Pancreas (tissue), 10 donors: ENCODE results near the gene SHKBP1. TPM values are rescaled to one million over a fixed set of nuclear protein-coding genes. Genes with fewer than 3 reads are reported as not detected.

Experiments
- ATAC-seq, 4 donors: fragments of 200-7000 bp; cut with Tn5 transposase; one replicate each; pipeline versions ENCODE4 v1.8.0 to v1.9.1; 2020; ENCODE audit warnings: mild to moderate bottlenecking in 4 of 4, moderate library complexity in 4 of 4
- DNase-seq, 6 donors: peaks; one replicate each; pipeline ENCODE4 v3.0.0-alpha.2; 2020
- FAIRE-seq: peaks from 2 replicates; lab custom pipeline; 2012; peaks lifted over from hg19 to GRCh38; lab: Jason Lieb, UNC
- H3K27ac ChIP-seq, 4 donors: fragments of 200-600 bp; sonication (generic); 1 replicate in 3 of 4; 2 replicates in 1 of 4; pipeline versions ENCODE4 v1.5.0 to v1.8.0; 2020
- H3K27me3 ChIP-seq, 4 donors: fragments of 200-600 bp; one replicate each; pipeline ENCODE4 v1.8.0; 2021
- H3K36me3 ChIP-seq, 3 donors: fragments of 200-600 bp; sonication (generic) in 1 of 3; one replicate each; pipeline versions ENCODE4 v1.5.0 to v1.8.0; 2020 to 2021
- H3K4me1 ChIP-seq, 3 donors: fragments of 200-600 bp; one replicate each; pipeline ENCODE4 v1.8.0; 2021
- H3K4me3 ChIP-seq, 4 donors: fragments of 200-600 bp; sonication (generic) in 2 of 4; one replicate each; pipeline versions ENCODE4 v1.5.0 to v1.8.0; 2020 to 2021
- H3K9me3 ChIP-seq, 4 donors: fragments of 200-600 bp; one replicate each; pipeline ENCODE4 v1.8.0; 2021
- CTCF ChIP-seq, 4 donors: fragments of 200-600 bp; sonication (generic) in 3 of 4; IDR thresholded peaks; one replicate each; pipeline versions ENCODE4 v1.5.0 to v1.8.0; 2021; ENCODE audit warnings: antibody characterized with exemption in 4 of 4
- WGBS, 2 donors: extraction: QIAGEN DNeasy Blood & Tissue Kit; methylation state at CpG; one replicate each; pipeline ENCODE4 v1.1.7; 2013; 5-methylcytosine and 5-hydroxymethylcytosine counted together
- intact Hi-C, 3 donors: fragments of 100-400 bp; cut with DNase I; formaldehyde crosslinking; loops; one replicate each; pipeline versions ENCODE4 v1.11.1 to v1.14.2; 2022
- polyA plus RNA-seq, 2 donors: library from polyadenylated mRNA; stranded (reverse); fragments of 200-250 nt; gene quantifications; one replicate each; pipeline ENCODE4 v1.2.3, GENCODE V29; 2013
- total RNA-seq, 6 donors: library from RNA; stranded (reverse); fragmentation: NEBNext Ultra II Directional in 4 of 6; extraction: Animal tissue kit (Norgen Biotek cat#: 25700) in 4 of 6; gene quantifications; one replicate each; pipeline versions ENCODE4 v1.2.1 to v1.2.4, GENCODE V29; 2021 to 2023
- donor health status: healthy with polysubstance abuse.
- donor health status: DM: no; HTN: no; CAD: no; lungs with moderate emphysema.
- donor health status: DM: no; HTN: no; CAD: no.
- donor health status: control.
- donor health status: control.
- donor health status: Bipolar disorder and iron deficiency.
- donor health status: DM: yes; HTN: yes; CAD: no.
- donor health status: DM: no; HTN: no; CAD: no.
- donor health status: DM: no; HTN: no; CAD: no.
- donor health status: DM: yes; HTN: yes; CAD: no.

The SHKBP1 gene
- total and polyA plus RNA-seq, 8 donors: 18.2 to 86.2 (median 23.8) TPM

GRCh38 chr19:40639638-40639982 lies 62.9 kb downstream of the SHKBP1 start:
- H3K36me3 ChIP-seq: no peaks in the 10 kb centered on the region
- intact Hi-C loops: loop anchor here in 1 of 3 donors (10.0 kb wide), 2 partner anchors 335 to 495 kb away; no protein-coding TSS in a partner anchor
- H3K9me3 ChIP-seq: no peaks in the 10 kb centered on the region
- no peak overlapping the region for H3K4me3 ChIP-seq
- no peak for FAIRE-seq
- TF ChIP-seq CTCF (IDR thresholded peaks at IDR 0.05): no peak
- no peak for DNase-seq
- H3K27me3 ChIP-seq: no peaks in the 10 kb centered on the region
- H3K4me1 ChIP-seq: no peaks in the 10 kb centered on the region
- 65 to 73% methylated on average over 6 of the region's 6 CpGs for WGBS, 2 donors
- ATAC-seq: no peak
- H3K27ac ChIP-seq: no peak overlapping the region

GRCh38 chr19:40640744-40641143 lies 64.1 kb downstream of the SHKBP1 start:
- H3K4me1 ChIP-seq: no peaks in the 10 kb centered on the region
- no peak overlapping the region for H3K4me3 ChIP-seq
- DNase-seq: no peak
- FAIRE-seq: no peak
- intact Hi-C loops: no loop called here
- no peaks in the 10 kb centered on the region for H3K36me3 ChIP-seq
- peak in 1 of 4 donors; percentile 14 for ATAC-seq
- 33 to 47% methylated on average over 5 of the region's 5 CpGs for WGBS, 2 donors
- no peaks in the 10 kb centered on the region for H3K27me3 ChIP-seq
- no peak for TF ChIP-seq CTCF (IDR thresholded peaks at IDR 0.05)
- no peak overlapping the region for H3K27ac ChIP-seq
- H3K9me3 ChIP-seq: no peaks in the 10 kb centered on the region

Other genes starting within 250 kb of the SHKBP1 start
- gene C19orf47, start 228.5 kb upstream of the SHKBP1 start, total RNA-seq: 1 to 10 TPM; 3.7 to 6.2 (median 5.4) TPM
- 10 to 100 TPM in 1 of 2 donors, 1 to 10 TPM in 1; 8.7 to 10.0 TPM for gene C19orf47, start 228.5 kb upstream of the SHKBP1 start, polyA plus RNA-seq
- gene PLD3, start 228.2 kb upstream of the SHKBP1 start, total RNA-seq: 100 to 1,000 TPM in 3 of 6 donors, 10 to 100 TPM in 3; 87.5 to 123 (median 101) TPM
- 100 to 1,000 TPM; 157 to 208 TPM for gene PLD3, start 228.2 kb upstream of the SHKBP1 start, polyA plus RNA-seq
- under 1 TPM in 3 of 6 donors, not detected in 3; 0.06 to 0.14 (median 0.09) TPM for gene HIPK4, start 186.7 kb upstream of the SHKBP1 start, total RNA-seq
- under 1 TPM; 0.05 to 0.08 TPM for gene HIPK4, start 186.7 kb upstream of the SHKBP1 start, polyA plus RNA-seq
- 1 to 10 TPM; 1.4 to 3.2 (median 2.3) TPM for gene PRX, start 163.5 kb upstream of the SHKBP1 start, total RNA-seq
- gene PRX, start 163.5 kb upstream of the SHKBP1 start, polyA plus RNA-seq: 1 to 10 TPM; 3.2 to 3.7 TPM
- gene SERTAD1, start 150.9 kb upstream of the SHKBP1 start, total RNA-seq: 1 to 10 TPM; 2.6 to 5.4 (median 3.9) TPM
- 10 to 100 TPM in 1 of 2 donors, 1 to 10 TPM in 1; 6.4 to 11.9 TPM for gene SERTAD1, start 150.9 kb upstream of the SHKBP1 start, polyA plus RNA-seq
- gene SERTAD3, start 132.5 kb upstream of the SHKBP1 start, total RNA-seq: 10 to 100 TPM in 1 of 6 donors, 1 to 10 TPM in 5; 4.9 to 14.8 (median 7.6) TPM
- gene SERTAD3, start 132.5 kb upstream of the SHKBP1 start, polyA plus RNA-seq: 10 to 100 TPM; 11.2 to 15.0 TPM
- gene BLVRB, start 111.1 kb upstream of the SHKBP1 start, total RNA-seq: 10 to 100 TPM; 24.1 to 39.9 (median 34.0) TPM
- gene BLVRB, start 111.1 kb upstream of the SHKBP1 start, polyA plus RNA-seq: 10 to 100 TPM; 47.6 to 49.4 TPM
- gene SPTBN4, start 109.9 kb upstream of the SHKBP1 start, total RNA-seq: 1 to 10 TPM; 1.0 to 2.5 (median 1.3) TPM
- 10 to 100 TPM in 1 of 2 donors, 1 to 10 TPM in 1; 9.4 to 23.9 TPM for gene SPTBN4, start 109.9 kb upstream of the SHKBP1 start, polyA plus RNA-seq
- 10 to 100 TPM; 18.7 to 48.9 (median 23.9) TPM for gene LTBP4, start 24.5 kb downstream of the SHKBP1 start, total RNA-seq
- 10 to 100 TPM; 32.4 to 44.9 TPM for gene LTBP4, start 24.5 kb downstream of the SHKBP1 start, polyA plus RNA-seq
- gene NUMBL, start 113.8 kb downstream of the SHKBP1 start, total RNA-seq: 10 to 100 TPM in 1 of 6 donors, 1 to 10 TPM in 5; 3.2 to 19.1 (median 6.7) TPM
- 10 to 100 TPM; 14.7 to 16.2 TPM for gene NUMBL, start 113.8 kb downstream of the SHKBP1 start, polyA plus RNA-seq
- 10 to 100 TPM; 12.7 to 28.6 (median 16.3) TPM for gene COQ8B, start 140.0 kb downstream of the SHKBP1 start, total RNA-seq
- gene COQ8B, start 140.0 kb downstream of the SHKBP1 start, polyA plus RNA-seq: 10 to 100 TPM; 41.5 to 44.2 TPM
- gene ITPKC, start 140.2 kb downstream of the SHKBP1 start, total RNA-seq: 10 to 100 TPM in 3 of 6 donors, 1 to 10 TPM in 3; 6.9 to 12.6 (median 9.2) TPM
- 10 to 100 TPM; 14.5 to 20.4 TPM for gene ITPKC, start 140.2 kb downstream of the SHKBP1 start, polyA plus RNA-seq
- 1 to 10 TPM; 3.2 to 6.3 (median 4.2) TPM for gene ACTMAP, start 173.6 kb downstream of the SHKBP1 start, total RNA-seq
- 10 to 100 TPM in 1 of 2 donors, 1 to 10 TPM in 1; 6.1 to 10.1 TPM for gene ACTMAP, start 173.6 kb downstream of the SHKBP1 start, polyA plus RNA-seq
- 10 to 100 TPM; 18.9 to 33.0 (median 23.7) TPM for gene SNRPA, start 174.3 kb downstream of the SHKBP1 start, total RNA-seq
- 10 to 100 TPM; 28.0 to 32.0 TPM for gene SNRPA, start 174.3 kb downstream of the SHKBP1 start, polyA plus RNA-seq
- gene MIA, start 198.6 kb downstream of the SHKBP1 start, total RNA-seq: 1 to 10 TPM in 1 of 6 donors, under 1 TPM in 1, not detected in 4; 0.79 to 1.9 TPM
- gene MIA, start 198.6 kb downstream of the SHKBP1 start, polyA plus RNA-seq: 1 to 10 TPM in 1 of 2 donors, under 1 TPM in 1; 0.94 to 2.2 TPM
- 10 to 100 TPM in 2 of 6 donors, 1 to 10 TPM in 4; 5.0 to 18.9 (median 9.1) TPM for gene RAB4B, start 201.4 kb downstream of the SHKBP1 start, total RNA-seq
- 10 to 100 TPM; 34.3 to 45.8 TPM for gene RAB4B, start 201.4 kb downstream of the SHKBP1 start, polyA plus RNA-seq
- 10 to 100 TPM; 22.3 to 45.6 (median 27.4) TPM for gene EGLN2, start 222.3 kb downstream of the SHKBP1 start, total RNA-seq
- gene EGLN2, start 222.3 kb downstream of the SHKBP1 start, polyA plus RNA-seq: 10 to 100 TPM; 57.6 to 82.1 TPM